ENCODE measurements around the gene CFAP20DC.
A peak's percentile ranks its signal among the peaks of the same experiment; 100 is the strongest.

CFAP20DC gene

DNA sequence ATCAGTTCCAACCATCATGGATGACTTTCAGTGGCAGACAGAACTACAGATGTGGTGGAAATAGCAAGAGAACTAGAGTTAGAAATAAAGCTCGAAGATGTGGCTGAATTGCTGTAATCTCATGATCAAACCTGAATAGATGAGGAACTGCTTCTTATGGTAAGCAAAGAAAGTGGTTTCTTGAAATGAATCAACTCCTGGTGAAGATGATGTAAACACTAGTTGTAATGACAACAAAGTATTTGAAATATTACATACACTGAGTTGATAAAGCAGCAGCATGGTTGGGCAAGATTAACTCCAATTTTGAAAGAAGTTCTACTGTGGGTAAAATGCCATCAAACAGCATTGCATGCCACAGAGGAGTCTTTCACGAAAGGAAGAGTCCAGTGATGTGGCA is 251.5 kb downstream of the CFAP20DC start:
- DNase-seq = peak; percentile 7

DNA sequence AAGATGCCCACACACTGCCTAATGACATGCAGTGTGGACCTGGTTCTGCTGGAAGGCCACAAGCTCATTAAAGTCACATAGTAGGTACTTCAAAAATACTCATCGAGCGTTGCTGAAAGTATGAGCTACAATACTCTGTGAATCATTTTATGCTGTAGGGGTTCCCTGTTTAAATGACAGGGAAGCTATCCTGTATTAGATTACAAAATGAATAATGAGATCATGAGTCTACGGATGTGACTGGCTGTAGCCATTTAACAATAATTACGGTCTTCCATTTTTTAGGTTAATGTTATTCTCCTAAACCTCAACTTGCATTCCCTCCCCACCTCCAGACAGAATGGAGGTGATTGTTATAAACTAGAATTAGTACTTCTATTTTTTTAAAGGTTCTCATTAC is 255.1 kb downstream of the CFAP20DC start:
- no peak for DNase-seq

DNA sequence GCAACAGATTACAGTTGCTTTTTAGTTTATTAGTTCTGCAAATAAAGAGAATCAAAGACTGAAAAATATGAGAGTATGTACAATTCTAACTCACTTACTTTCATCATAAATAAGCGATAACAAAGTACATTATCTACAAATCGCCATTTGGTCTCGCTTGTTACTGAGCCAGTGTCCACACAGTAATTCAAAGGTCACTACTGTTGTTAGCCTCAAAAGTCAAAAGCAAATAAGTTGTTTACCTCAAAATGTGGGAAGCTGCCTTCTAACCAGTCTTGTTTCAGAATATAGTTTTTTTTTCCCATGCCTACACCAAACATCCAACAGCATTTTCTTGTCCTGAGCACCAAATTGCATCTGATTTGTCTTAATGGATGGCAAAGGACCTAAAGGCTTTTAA is 255.9 kb downstream of the CFAP20DC start:
- no peak for DNase-seq

DNA sequence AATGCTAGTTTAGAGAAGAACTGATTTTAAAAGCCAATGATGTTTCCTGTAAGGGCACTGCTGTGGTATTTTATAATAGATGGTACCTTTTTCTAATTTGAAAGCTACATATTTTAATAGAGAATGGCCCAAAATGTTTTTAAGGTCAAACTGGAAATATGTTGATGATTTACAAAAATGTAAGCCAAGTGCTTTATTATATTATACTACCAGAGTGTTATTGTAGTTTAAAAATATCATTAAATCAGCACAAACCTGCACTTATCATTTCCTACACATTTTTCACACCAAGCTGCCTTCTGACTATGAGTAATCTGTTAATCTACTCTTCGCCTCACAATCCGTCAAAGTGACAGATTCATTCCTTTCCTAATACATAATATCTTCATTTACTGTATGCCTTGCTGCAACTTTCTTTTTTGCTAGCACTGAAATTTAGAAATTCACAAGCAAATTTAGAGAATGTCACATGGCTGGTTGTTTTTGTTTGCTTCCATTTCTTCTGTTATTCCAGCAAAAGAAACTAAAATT is 256.8 kb downstream of the CFAP20DC start:
- DNase-seq = peak; percentile 56

DNA sequence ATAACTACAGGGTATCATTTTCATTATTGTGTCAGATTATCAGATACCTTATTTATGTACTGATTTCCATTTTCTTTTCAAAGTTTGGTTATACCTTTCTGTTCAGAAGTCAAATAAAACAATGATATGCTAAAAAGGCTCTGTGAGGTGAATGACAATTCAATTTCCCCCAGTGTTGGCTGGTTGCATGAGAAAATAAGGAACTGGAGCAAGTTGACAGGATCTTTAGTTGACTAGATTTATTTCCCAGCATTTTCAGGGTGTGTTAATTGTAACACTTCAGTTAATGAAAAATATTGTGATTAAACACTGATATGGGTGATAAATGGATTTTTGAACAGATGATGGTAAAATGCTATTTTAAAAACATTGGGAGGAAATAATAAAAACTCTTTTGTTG is 260.4 kb downstream of the CFAP20DC start:
- no peak for DNase-seq

DNA sequence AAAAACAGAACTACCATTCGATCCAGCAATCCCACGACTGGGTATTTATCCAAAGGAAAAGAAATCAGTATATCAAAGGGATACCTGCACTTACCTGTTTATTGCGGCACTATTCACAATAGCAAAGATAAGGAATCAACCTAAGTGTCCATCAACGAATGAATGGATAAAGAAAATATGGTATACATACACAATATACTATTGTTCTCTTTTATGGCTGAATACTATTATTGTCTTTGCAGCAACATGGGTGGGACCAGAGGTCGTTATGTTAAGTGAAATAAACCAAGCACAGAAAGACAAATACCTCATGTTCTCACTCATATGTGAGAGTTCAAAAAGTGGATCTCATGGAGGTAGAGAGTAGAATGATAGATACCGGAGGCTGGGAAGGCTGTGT is 264.9 kb downstream of the CFAP20DC start:
- no peak for DNase-seq

DNA sequence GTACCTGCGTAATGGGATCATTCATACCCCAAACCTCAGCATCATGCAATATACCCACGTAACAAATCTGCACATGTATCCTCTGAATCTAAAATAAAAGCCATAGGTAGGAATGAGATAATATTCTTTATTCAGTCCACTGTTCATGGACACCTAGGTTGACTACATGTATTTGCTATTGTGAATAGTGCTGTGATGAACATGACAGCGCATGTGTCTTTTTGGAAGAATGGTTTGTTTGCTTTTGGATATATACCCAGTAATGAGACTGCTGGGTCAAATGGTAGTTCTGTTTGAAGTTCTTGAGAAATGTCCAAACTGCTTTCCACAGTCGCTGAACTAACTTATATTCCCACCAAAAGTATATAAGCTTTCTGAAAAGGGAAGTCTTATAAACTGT is 265.4 kb downstream of the CFAP20DC start:
- no peak for DNase-seq

DNA sequence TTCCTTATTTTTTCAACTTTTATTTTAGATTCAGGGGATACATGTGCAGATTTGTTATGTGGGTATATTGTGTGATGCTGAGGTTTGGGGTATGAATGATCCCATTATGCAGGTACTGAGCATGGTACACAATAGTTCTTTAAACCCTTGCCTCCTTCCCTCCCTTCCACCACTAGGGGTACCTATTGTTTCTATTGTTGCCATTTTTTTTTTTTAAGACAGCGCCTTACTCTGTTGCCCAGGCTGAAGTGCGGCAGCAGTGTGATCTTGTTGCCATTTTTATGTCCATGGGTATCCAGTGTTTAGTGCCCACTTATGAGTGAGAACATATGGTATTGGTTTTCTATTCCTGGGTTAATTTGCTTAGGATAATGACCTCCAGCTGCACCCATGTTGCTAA is 266.0 kb downstream of the CFAP20DC start:
- DNase-seq = no peak

DNA sequence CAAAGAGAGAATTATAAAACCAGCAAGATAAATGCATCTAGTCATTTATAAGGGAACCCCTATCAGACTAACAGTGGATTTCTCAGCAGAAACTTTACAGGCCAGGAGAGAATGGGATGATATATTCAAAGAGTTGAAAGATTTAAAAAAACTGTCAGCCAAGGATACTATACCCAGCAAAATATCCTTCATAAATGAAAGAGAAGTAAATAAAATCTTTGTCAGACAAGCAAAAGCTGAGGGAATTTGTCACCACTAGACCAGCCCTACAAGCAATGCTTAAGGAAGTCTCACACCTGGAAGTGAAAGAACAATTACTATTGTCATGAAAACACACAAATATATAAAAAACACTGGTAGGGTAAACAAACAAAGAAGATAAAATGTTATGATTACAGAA is 269.9 kb downstream of the CFAP20DC start:
- DNase-seq = no peak

DNA sequence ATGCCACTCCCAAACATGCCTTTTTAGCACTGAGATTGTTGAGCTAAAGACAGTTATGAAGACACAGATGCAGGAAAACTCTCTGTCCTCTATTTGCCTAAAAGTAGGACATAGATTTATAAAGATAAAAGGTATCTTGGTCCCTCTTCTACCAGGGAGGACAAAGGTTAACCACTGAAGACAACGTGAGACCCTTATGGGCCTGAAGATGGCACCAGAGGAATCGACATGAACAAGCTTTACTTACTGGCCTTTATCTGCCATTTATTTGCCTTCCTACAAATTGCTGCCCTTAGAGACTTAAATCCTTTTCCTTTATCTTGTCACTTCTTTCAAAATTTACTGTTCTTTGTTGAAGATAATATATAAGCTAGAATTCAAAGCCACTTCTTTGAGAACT is 273.6 kb downstream of the CFAP20DC start:
- DNase-seq = no peak

DNA sequence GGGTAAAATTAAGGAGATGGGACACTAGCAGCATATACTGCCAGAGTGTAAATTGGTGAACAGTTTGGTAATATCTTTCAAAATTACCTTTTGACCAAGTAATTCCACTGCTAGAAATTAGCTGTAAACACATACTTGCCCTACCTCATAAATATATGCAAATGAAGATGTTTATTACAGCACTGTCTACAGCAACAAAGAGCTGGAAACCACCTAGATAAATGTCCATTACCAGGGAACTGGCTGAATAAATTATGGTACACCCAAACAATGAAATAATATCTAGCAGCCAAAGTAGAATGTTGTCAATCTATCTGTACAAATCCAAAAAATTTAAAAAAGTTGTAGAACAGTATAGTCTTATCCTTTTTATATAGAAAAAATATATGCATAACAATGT is 277.4 kb downstream of the CFAP20DC start:
- DNase-seq = no peak

DNA sequence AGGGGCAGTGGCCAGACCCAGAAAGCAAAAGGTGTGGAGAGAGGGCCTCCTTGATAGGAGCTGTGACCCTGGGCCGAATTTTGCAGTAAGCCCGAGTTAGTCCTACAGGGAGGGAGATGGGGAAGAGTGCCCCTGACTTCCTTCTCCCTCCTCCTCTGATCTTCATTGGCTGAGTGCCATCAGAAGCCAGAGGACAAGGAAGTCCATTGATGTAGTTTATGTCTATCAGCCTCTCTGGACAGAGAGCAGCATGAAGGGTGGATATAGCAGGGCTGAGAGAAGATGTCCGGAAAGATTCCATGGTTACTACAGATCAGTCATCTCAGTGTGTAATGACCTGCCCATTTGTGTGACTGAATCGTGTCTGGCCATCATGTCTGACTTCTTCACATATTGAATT is 280.8 kb downstream of the CFAP20DC start:
- no peak for DNase-seq

DNA sequence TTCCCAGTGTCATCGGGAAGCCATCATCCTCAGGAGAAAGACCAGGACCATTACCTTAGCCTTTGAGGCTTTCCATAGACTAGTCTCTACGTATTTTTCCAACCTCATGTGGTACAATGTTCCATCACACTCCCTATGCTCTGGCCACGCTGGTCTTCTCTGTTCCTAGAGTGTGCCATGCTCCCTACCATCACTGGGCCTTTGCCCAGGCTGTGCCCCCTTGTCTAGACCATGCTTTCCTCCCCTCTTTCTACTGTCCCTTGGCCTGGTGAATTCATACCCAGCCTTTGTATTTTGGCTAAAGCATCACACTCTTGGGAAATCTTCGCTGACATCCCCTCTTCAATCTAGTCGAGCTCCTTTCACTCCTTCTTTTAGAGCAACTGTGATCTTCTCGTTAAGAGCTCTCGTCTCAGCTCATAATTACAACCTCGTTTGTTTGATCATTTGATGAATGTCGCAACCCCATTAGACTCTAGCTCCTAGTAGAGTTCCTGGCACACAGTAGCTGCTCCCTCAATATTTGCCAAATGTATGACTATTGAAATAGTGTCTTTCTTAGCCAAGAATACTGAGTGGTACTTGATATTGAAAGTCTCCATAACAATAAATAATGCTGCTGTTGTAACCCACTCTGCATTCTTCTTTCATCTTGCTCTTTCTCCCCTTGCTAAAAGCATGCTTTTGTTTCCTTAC is 283.1 kb downstream of the CFAP20DC start:
- no peak for DNase-seq

DNA sequence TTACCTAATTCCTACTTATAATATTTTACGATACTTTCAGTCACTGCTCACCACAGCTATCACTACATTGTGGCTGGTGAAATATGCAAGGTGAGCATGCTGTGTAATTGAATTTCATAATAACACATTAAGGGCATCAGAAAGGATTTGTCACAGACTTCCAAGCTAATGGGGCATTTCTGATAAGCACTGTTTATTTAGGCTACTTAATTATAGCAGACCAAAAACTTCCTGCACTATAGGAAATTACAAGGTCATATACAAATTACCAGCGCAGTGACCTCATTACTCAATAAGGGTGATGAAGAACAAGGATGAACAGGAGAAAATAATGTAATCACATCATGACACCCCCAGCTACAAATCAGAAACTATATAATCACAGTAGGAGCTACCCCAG is 294.7 kb downstream of the CFAP20DC start:
- DNase-seq = no peak

DNA sequence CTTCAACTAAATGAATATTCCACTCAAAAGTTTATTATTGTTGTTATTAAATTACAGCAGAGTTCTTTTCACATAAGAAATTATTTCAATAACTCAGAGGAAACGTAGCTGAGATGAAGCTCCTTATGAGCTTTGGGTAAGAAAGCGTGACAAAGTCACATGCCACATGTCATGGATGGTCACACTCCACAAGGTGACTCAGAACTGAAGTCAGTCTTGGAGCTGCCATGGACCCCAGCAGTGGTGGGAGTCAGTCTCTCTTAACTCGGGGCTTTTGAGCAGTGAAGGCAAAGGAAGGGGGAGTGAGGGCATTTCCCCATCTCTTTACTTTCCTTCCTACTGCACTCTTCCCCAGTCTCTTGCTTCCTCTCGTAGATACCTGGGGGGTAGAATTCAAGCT is 295.8 kb downstream of the CFAP20DC start:
- no peak for DNase-seq

DNA sequence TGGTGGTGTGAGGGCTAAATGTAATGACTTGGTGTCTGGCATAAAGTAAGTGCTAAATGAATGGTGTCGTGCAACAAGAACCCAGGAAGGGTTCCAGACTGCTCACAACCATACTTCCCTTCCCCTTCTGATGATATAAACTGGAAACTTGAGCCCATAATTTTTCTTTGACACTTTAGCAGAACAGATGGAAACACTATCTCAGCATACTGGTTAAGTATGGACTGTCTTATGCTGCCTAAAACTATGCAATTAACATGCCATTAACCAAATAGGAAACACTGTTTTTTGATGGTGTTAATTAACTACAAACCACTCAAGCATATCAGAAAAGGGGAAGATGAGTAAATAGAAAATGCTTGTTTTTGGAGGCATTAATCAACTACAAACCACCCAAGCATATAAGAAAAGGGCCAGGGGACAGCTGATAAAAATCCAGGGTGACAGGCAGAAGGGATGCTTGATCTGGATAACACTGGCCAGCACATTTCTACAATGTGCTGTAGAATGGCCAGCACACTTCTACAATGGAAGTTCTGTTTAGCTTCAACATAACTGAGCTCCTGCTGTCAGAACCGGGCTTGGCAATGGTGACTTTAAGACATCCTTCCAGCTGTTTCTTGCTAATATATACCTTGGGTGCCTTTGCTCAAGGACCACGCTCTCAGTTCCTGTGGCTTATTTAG is 297.8 kb downstream of the CFAP20DC start:
- DNase-seq = no peak

DNA sequence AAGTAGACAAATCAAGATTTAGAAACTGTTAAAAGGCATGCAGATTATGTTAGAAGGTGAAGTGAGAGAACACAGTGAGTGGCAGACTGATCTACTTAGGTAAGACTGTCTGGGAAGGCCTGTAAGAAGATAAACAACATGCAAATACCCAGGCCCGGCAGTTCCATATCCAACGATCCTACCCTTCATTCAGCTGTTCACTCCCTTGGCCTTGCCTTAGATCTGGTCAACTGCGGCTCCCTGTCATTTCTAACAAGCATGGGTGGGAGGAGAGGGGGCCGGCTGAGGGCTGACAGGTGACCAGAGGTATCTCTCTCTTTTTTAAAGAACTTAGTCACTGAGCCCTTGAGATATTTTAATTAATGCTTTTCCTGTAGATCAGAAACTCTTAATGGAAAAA is 298.6 kb downstream of the CFAP20DC start:
- DNase-seq = no peak

DNA sequence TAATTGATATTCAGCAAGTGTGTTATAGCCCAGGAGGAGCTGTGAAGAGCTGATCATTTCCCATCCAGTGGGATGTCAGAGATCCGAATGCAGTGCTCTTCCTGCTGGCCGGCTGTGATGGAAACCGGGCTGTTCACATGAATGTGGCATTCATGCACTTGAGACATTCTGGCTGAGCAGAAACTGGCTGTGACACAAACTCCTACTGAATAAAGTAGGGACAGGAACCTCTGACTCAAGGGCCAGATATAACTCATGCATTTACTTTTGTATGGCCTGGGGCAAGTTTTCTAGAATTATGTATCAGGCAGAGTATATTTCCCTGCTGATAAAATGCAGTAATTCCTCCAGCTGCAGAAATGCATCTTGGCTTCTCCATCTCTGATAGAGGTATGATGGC is 299.9 kb downstream of the CFAP20DC start:
- no peak for DNase-seq

DNA sequence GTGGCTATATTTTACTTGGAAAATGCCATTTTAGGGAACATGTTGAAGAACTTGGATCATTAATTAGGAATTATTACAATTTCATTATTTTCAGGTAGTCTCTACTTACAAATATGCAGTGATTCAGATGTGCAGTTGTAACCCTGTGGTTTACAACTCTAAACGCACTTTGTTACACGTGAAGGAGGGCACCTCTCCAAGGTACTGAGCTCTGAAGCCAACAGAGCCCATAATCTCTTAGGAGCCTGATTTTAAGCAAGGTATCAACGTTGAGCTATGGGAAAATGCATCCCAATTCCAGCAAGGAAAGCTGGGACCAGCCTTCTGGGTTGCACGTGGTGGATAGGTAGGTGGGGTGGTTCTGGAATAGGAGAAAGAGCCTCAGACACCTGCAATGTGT is 301.8 kb downstream of the CFAP20DC start:
- no peak for DNase-seq

DNA sequence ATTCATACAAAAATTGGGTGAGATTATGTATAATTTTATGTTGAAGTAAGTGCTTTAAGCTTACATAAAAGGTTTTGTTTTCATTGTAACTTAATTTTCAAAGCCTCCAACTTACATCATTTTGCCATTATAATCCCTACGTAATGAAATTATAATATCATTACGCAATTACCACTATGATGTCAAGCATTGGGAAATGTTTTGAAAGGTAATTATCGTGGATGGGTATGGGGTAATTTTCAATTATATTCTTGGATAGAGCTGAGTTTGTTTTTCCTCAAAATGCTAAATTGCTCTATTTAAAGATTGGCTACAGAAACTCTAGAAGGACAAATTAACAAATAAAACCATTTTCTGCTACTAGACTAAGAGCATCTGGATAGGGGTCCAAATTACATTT is 303.1 kb downstream of the CFAP20DC start:
- no peak for DNase-seq

DNA sequence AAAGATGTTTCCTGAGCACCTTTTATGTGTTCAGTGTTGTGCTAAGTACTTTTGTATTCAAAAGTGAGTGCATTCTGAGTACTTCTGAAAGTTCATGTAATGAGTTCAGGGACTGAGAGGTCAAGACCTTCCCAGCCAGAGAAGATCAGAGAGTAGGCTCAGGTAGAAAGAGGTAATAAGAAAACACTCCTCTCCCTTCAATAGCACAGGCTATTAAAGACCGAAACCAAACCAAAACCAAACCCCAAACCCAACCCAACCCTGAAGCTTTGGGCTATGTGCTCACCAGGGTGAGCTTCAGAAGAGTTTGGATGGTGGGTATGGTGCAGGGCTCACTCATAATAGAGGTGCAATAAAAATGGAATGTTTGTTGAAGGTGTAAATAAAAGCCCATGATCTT is 306.5 kb downstream of the CFAP20DC start:
- DNase-seq = no peak

DNA sequence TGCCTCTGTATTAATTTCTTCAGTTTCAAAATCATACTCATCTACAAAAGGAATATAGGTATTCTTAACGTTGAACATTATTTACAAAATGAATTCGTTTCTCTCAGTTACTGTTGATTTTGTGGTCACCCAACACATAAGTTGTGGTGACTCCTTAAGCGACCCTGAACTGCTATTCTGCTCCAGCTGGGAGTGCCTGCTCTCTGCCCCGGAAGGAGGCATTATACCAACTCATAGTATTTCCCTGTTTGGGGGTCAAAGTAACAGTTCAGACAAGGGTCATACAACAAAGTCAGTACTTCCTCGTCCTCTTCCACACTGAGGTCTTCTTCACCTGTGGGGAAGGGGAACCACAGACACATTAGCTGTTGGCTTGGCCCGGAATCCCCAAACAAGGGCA is 307.6 kb downstream of the CFAP20DC start:
- DNase-seq = no peak

DNA sequence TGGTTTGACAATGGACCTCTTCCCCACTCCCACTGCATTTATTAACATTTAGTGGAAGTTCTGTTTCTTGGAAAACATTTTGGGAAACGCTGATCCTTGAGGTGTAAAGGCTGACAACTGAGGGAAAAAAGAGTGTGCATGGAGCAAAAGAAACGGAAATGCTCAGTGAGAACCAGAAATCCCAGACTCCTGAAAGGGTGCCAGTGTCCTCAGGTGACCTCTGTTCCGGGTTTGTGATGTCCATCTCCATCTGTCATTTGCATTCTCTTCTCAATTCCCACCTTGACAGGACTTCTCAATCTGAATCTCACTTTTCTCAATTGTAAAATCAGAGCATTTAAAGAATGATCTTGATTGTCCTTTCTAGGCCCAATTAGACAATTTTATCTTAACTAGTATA is 312.2 kb downstream of the CFAP20DC start:
- DNase-seq = no peak

DNA sequence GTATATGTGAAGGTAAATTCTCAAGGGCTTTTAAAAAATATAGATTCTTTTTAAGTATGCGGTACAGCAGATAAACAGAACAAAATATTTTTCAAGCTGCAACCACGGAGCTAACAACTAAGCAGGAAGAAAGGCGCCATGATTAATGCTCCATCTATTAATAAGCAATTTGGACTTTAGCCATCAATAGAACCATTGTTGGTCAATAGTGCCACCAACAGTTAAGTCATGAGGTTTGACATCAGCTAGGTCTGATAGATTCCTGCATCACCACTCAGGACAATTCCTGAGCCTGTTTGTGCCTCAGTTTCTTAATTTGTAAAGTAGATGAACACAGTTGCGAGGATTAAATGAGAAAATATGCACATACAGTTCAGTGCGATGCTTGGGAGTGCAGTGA is 318.2 kb downstream of the CFAP20DC start:
- DNase-seq = no peak

DNA sequence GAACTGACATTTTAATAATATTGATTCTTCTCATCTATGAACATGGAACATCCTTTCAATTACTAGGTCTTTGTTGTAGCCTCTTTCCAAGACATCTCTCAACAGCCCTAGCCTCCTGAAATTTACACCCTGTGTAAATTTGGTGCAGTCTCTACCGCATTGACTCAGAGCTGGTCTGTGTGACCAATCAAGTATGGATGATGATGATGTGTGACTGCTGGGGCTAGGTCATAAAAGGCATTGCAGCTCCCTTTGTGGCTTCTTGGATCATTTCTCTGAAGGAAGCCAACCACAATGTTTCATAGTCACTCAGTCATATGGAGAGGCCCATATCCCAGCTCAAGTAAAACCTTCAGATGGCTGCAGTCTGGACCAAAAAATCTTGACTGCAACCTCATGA is 321.1 kb downstream of the CFAP20DC start:
- no peak for DNase-seq

Measured in NCI-H226 (cell line).